ENCODE results near the gene AK9.
"Not testable (repeated sequence)": the region's sequence is repeated elsewhere in the genome, so short reads cannot be mapped to it uniquely, and the experiment has no call there.

Gene AK9

GRCh38 chr6:109690737-109691621 lies at the start of gene AK9, which contains the start of gene FIG4:
Gene AK9, minus strand, starts transcription at chr6:109691202. Its CDS starts 15,457 bp downstream, at chr6:109675745.
Gene FIG4, plus strand, starts transcription at chr6:109691296. Its CDS starts 140 bp downstream, at chr6:109691436.
- peak; percentile 65 for DNase-seq (ENCODE audit: low read depth)
- H3K4me3 ChIP-seq (ENCODE audit: low read depth, low read length) = peak within 1 kb of the TSS; percentile 94

GRCh38 chr6:109740787-109741186 lies 49.8 kb upstream of the AK9 start:
- no peak for DNase-seq (ENCODE audit: low read depth)
- H3K4me3 ChIP-seq (ENCODE audit: low read depth, low read length) = no peak overlapping the region

GRCh38 chr6:109739686-109740085 lies 48.7 kb upstream of the AK9 start:
- H3K4me3 ChIP-seq (ENCODE audit: low read depth, low read length) = no peak overlapping the region

GRCh38 chr6:109738667-109739066 lies 47.7 kb upstream of the AK9 start:
- no peak overlapping the region for H3K4me3 ChIP-seq (ENCODE audit: low read depth, low read length)
- no peak for DNase-seq (ENCODE audit: low read depth)

More at GRCh38 chr6:109739686-109740085, 48.7 kb upstream of the AK9 start:
- DNase-seq (ENCODE audit: low read depth) = no peak

GRCh38 chr6:109738255-109738654 lies 47.3 kb upstream of the AK9 start:
- DNase-seq (ENCODE audit: low read depth) = no peak

GRCh38 chr6:109736273-109737025 lies 45.4 kb upstream of the AK9 start:
- no peak for DNase-seq (ENCODE audit: low read depth)
- no peak overlapping the region for H3K4me3 ChIP-seq (ENCODE audit: low read depth, low read length)

More at GRCh38 chr6:109738255-109738654, 47.3 kb upstream of the AK9 start:
- no peak overlapping the region for H3K4me3 ChIP-seq (ENCODE audit: low read depth, low read length)

- DNase-seq (ENCODE audit: low read depth) = not testable (repeated sequence)
Observed at GRCh38 chr6:109725250-109725649, 34.2 kb upstream of the AK9 start.

GRCh38 chr6:109722564-109723254 lies 31.7 kb upstream of the AK9 start:
- DNase-seq (ENCODE audit: low read depth) = no peak
- no peak overlapping the region for H3K4me3 ChIP-seq (ENCODE audit: low read depth, low read length)

More at GRCh38 chr6:109725250-109725649, 34.2 kb upstream of the AK9 start:
- not testable (repeated sequence) for H3K4me3 ChIP-seq (ENCODE audit: low read depth, low read length)

GRCh38 chr6:109722011-109722410 lies 31.0 kb upstream of the AK9 start:
- H3K4me3 ChIP-seq (ENCODE audit: low read depth, low read length) = no peak overlapping the region
- DNase-seq (ENCODE audit: low read depth) = no peak

GRCh38 chr6:109720311-109720710 lies 29.3 kb upstream of the AK9 start:
- H3K4me3 ChIP-seq (ENCODE audit: low read depth, low read length) = no peak overlapping the region
- no peak for DNase-seq (ENCODE audit: low read depth)

- no peak for DNase-seq (ENCODE audit: low read depth)
- no peak overlapping the region for H3K4me3 ChIP-seq (ENCODE audit: low read depth, low read length)
Observed at GRCh38 chr6:109718991-109719390, 28.0 kb upstream of the AK9 start.

GRCh38 chr6:109717971-109718370 lies 27.0 kb upstream of the AK9 start:
- DNase-seq (ENCODE audit: low read depth) = no peak
- no peak overlapping the region for H3K4me3 ChIP-seq (ENCODE audit: low read depth, low read length)

GRCh38 chr6:109715616-109716015 lies 24.6 kb upstream of the AK9 start:
- H3K4me3 ChIP-seq (ENCODE audit: low read depth, low read length) = no peak overlapping the region
- no peak for DNase-seq (ENCODE audit: low read depth)

- H3K4me3 ChIP-seq (ENCODE audit: low read depth, low read length) = no peak overlapping the region
- DNase-seq (ENCODE audit: low read depth) = no peak
Observed at GRCh38 chr6:109714611-109715010, 23.6 kb upstream of the AK9 start.

GRCh38 chr6:109714166-109714565 lies 23.2 kb upstream of the AK9 start:
- DNase-seq (ENCODE audit: low read depth) = no peak

GRCh38 chr6:109713097-109713496 lies 22.1 kb upstream of the AK9 start:
- no peak overlapping the region for H3K4me3 ChIP-seq (ENCODE audit: low read depth, low read length)
- DNase-seq (ENCODE audit: low read depth) = no peak

More at GRCh38 chr6:109714166-109714565, 23.2 kb upstream of the AK9 start:
- H3K4me3 ChIP-seq (ENCODE audit: low read depth, low read length) = no peak overlapping the region

GRCh38 chr6:109708099-109708498 lies 17.1 kb upstream of the AK9 start:
- H3K4me3 ChIP-seq (ENCODE audit: low read depth, low read length); DNase-seq (ENCODE audit: low read depth): not testable (repeated sequence)

GRCh38 chr6:109706513-109706912 lies 15.5 kb upstream of the AK9 start:
- H3K4me3 ChIP-seq (ENCODE audit: low read depth, low read length) = no peak overlapping the region
- no peak for DNase-seq (ENCODE audit: low read depth)

GRCh38 chr6:109705258-109705657 lies 14.3 kb upstream of the AK9 start:
- peak; percentile 56 for DNase-seq (ENCODE audit: low read depth)
- H3K4me3 ChIP-seq (ENCODE audit: low read depth, low read length) = no peak overlapping the region

- no peak for DNase-seq (ENCODE audit: low read depth)
Observed at GRCh38 chr6:109702791-109703190, 11.8 kb upstream of the AK9 start.

More at GRCh38 chr6:109702791-109703190, 11.8 kb upstream of the AK9 start:
- no peak overlapping the region for H3K4me3 ChIP-seq (ENCODE audit: low read depth, low read length)
